Measurements from ENCODE around the gene COG1.

DNA sequence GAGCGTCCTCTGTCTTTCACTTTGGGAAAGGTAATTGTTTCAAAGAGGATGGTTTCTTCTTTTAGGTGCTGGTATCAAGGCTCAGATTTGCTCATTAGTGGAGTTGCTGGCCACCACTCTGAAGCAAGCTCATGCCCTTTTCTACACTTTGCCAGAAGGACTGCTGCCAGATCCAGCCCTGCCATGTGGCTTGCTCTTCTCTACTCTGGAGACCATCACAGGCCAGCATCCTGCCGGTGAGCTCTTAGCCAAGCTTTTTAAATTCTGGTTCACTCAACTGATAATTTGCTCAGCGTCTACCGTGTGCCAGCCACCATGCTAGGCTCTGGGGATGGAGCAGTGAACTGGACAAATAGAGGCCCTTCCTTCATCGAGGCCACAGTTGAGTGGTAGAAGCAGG is 4.3 kb downstream of the COG1 start:
- TF ChIP-seq, protein P1, sequence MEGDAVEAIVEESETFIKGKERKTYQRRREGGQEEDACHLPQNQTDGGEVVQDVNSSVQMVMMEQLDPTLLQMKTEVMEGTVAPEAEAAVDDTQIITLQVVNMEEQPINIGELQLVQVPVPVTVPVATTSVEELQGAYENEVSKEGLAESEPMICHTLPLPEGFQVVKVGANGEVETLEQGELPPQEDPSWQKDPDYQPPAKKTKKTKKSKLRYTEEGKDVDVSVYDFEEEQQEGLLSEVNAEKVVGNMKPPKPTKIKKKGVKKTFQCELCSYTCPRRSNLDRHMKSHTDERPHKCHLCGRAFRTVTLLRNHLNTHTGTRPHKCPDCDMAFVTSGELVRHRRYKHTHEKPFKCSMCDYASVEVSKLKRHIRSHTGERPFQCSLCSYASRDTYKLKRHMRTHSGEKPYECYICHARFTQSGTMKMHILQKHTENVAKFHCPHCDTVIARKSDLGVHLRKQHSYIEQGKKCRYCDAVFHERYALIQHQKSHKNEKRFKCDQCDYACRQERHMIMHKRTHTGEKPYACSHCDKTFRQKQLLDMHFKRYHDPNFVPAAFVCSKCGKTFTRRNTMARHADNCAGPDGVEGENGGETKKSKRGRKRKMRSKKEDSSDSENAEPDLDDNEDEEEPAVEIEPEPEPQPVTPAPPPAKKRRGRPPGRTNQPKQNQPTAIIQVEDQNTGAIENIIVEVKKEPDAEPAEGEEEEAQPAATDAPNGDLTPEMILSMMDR (IDR thresholded peaks at IDR 0.05; ENCODE audit: low read depth, low read length): no peak
- no peak for TF ChIP-seq MYC (IDR thresholded peaks at IDR 0.05; ENCODE audit: low read depth, low read length)
